Endothelial cell (in vitro differentiated cells): ENCODE results near the gene COL15A1. TPM values are rescaled to one million over a fixed set of nuclear protein-coding genes. Genes with fewer than 3 reads are reported as not detected.
"Not testable (repeated sequence)": the region's sequence is repeated elsewhere in the genome, so short reads cannot be mapped to it uniquely, and the experiment has no call there.

ENCODE experiments used
- DNase-seq: peaks from one replicate; pipeline ENCODE4 v3.0.0; 2021; ENCODE audit warnings: low spot score
- H3K27ac Mint-ChIP-seq: one replicate; pipeline ENCODE4 v1.8.0; 2021; ENCODE audit warnings: mixed read lengths, inconsistent platforms; ENCODE audit not compliant: unreplicated experiment
- H3K27me3 Mint-ChIP-seq: one replicate; pipeline ENCODE4 v1.8.0; 2021; ENCODE audit warnings: mild to moderate bottlenecking, moderate library complexity, mixed read lengths, inconsistent platforms; ENCODE audit not compliant: unreplicated experiment
- H3K36me3 Mint-ChIP-seq: one replicate; pipeline ENCODE4 v1.8.0; 2021; ENCODE audit warnings: mild to moderate bottlenecking, low read depth, mixed read lengths, inconsistent platforms; ENCODE audit not compliant: unreplicated experiment
- H3K4me1 Mint-ChIP-seq: one replicate; pipeline ENCODE4 v1.8.0; 2021; ENCODE audit warnings: mild to moderate bottlenecking, mixed read lengths, inconsistent platforms; ENCODE audit not compliant: unreplicated experiment
- H3K4me3 Mint-ChIP-seq: one replicate; pipeline ENCODE4 v1.8.0; 2021; ENCODE audit warnings: mild to moderate bottlenecking, mixed read lengths, inconsistent platforms; ENCODE audit not compliant: unreplicated experiment
- H3K9me3 Mint-ChIP-seq: one replicate; pipeline ENCODE4 v1.8.0; 2021; ENCODE audit warnings: mixed read lengths, inconsistent platforms; ENCODE audit not compliant: unreplicated experiment
- total RNA-seq: library from RNA; stranded (reverse); fragmentation: NEBNext Ultra II Directional; extraction: Animal tissue kit (Norgen Biotek cat#: 25700); gene quantifications from one replicate; pipeline ENCODE4 v1.2.1, GENCODE V29; 2021; ENCODE audit not compliant: unreplicated experiment
- TF ChIP-seq, protein P1 (sequence below): fragments of 200-600 bp; sonication (generic); IDR thresholded peaks from one replicate; pipeline ENCODE4 v1.5.0; 2021; ENCODE audit warnings: antibody characterized with exemption; ENCODE audit not compliant: unreplicated experiment

COL15A1 gene
- total RNA-seq, 1 donor from 2014 or later, result 24.0 TPM

DNA sequence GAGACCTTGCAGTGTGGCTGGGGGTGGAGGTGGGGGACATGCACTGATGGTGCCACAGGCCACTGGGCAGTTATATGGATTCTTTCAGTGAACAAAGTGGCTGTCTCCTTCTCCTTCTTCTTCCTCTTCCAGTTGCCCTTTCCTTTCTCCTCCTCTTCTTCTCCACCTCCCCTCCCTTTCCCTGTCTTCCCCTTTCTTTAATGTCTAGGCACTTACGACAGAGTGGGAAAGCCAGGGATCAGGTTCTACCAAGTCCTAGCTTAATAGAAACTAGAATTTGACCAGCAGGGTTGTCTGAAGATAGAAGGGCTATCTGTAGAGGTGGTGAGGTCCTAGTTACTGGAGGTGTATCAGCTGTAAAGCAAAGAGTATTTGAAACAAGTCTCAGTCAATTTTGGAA lies 62.8 kb downstream of the COL15A1 start:
- Mint-ChIP-seq H3K27ac (no peak overlapping the region), H3K4me3 (peak overlapping the region; percentile 8), H3K36me3 (peaks cover 50% of the 10 kb centered on the region), H3K4me1 (peaks cover 6% of the 10 kb centered on the region), H3K27me3 (peaks cover 5% of the 10 kb centered on the region), H3K9me3 (peaks cover 5% of the 10 kb centered on the region)
- TF ChIP-seq, protein P1, sequence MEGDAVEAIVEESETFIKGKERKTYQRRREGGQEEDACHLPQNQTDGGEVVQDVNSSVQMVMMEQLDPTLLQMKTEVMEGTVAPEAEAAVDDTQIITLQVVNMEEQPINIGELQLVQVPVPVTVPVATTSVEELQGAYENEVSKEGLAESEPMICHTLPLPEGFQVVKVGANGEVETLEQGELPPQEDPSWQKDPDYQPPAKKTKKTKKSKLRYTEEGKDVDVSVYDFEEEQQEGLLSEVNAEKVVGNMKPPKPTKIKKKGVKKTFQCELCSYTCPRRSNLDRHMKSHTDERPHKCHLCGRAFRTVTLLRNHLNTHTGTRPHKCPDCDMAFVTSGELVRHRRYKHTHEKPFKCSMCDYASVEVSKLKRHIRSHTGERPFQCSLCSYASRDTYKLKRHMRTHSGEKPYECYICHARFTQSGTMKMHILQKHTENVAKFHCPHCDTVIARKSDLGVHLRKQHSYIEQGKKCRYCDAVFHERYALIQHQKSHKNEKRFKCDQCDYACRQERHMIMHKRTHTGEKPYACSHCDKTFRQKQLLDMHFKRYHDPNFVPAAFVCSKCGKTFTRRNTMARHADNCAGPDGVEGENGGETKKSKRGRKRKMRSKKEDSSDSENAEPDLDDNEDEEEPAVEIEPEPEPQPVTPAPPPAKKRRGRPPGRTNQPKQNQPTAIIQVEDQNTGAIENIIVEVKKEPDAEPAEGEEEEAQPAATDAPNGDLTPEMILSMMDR, result no peak
- DNase-seq, result no peak

GRCh38 chr9:99006979-99007378 lies 63.3 kb downstream of the COL15A1 start:
- H3K27ac Mint-ChIP-seq, result no peak overlapping the region
- H3K4me1 Mint-ChIP-seq, result peaks cover 3% of the 10 kb centered on the region
- H3K36me3 Mint-ChIP-seq, result peaks cover 50% of the 10 kb centered on the region
- no peak for DNase-seq
- peaks cover 5% of the 10 kb centered on the region for H3K9me3 Mint-ChIP-seq
- peaks cover 5% of the 10 kb centered on the region for H3K27me3 Mint-ChIP-seq
- TF ChIP-seq, protein P1, result no peak
- peak overlapping the region; percentile 8 for H3K4me3 Mint-ChIP-seq

DNA sequence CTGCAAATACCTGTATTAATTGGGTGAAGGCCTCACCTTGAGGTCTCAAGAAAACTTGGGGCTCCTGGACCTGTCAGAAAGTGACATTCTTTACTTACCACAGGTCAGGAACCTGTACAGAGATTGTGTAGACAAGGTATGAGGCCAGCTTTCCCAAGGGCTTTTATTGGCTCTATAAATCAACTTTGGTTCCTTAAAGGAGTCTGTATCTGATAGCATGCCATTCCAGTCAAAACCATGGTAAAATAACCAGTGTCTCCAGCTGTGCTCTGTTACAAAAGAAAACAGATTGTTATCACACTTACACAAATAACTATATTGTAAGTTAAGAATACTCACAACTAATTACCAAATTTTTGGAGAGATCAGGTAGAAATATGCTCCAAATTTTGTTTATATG lies 64.5 kb downstream of the COL15A1 start:
- H3K4me1 Mint-ChIP-seq, result no peaks in the 10 kb centered on the region
- no peak overlapping the region for H3K4me3 Mint-ChIP-seq
- H3K36me3 Mint-ChIP-seq, result peaks cover 58% of the 10 kb centered on the region
- no peak overlapping the region for H3K27ac Mint-ChIP-seq
- no peak for DNase-seq
- TF ChIP-seq, protein P1, result no peak
- peaks cover 5% of the 10 kb centered on the region for H3K9me3 Mint-ChIP-seq
- H3K27me3 Mint-ChIP-seq, result peaks cover 2% of the 10 kb centered on the region

GRCh38 chr9:99010393-99010792 lies 66.7 kb downstream of the COL15A1 start:
- not testable (repeated sequence) for H3K27me3 Mint-ChIP-seq, H3K4me3 Mint-ChIP-seq, H3K9me3 Mint-ChIP-seq, DNase-seq, H3K27ac Mint-ChIP-seq, H3K4me1 Mint-ChIP-seq
- peaks cover 47% of the 10 kb centered on the region for H3K36me3 Mint-ChIP-seq

DNA sequence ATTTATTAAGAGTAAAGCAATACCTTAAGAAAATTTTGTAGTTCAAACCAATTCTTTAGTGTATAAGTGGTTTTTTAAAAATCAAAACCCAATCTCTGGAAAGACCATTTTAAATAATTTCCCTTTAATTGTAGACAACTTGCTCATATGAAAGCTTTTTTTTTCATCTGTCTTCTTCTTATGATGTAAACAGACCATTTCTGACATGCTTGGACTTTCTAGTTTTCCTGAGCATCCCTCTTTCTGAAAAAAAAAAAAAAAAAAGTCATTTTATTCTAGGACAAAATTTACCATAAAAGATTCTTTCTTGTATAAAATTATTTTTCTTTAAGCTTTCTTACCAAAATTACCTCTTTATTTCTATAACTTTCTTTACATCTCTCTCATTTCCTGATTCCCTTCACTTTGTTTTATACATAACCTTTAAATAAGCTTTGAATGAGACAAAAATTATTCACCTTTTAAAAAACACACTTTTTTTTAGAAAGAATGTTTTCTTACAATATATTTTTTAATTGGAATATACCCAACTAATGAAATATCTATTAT lies 67.5 kb downstream of the COL15A1 start:
- Mint-ChIP-seq H3K9me3 (peaks cover 5% of the 10 kb centered on the region), H3K36me3 (peaks cover 48% of the 10 kb centered on the region), H3K27me3 (peaks cover 5% of the 10 kb centered on the region), H3K27ac (no peak overlapping the region), H3K4me3 (no peak overlapping the region), H3K4me1 (no peaks in the 10 kb centered on the region)
- TF ChIP-seq, protein P1, result no peak
- no peak for DNase-seq
